Endothelial cell of hepatic sinusoid (primary cell): ENCODE measurements around the gene SHC4.

Experiments used
- in situ Hi-C: cut with HindIII; loops from 2 replicates; pipeline ENCODE4 v1.10.0; 2017; ENCODE audit warnings: low sequenced_read_pairs

The SHC4 gene

GRCh38 chr15:48802257-48802656 lies 161.5 kb downstream of the SHC4 start:
- in situ Hi-C loops = no loop called here

GRCh38 chr15:48800811-48801455 lies 162.8 kb downstream of the SHC4 start:
- in situ Hi-C loops = no loop called here

GRCh38 chr15:48800245-48800644 lies 163.5 kb downstream of the SHC4 start:
- in situ Hi-C loops = no loop called here

- in situ Hi-C loops = no loop called here
These were observed 165.4 kb downstream of the SHC4 start for GRCh38 chr15:48798319-48798718.

GRCh38 chr15:48796930-48797329 lies 166.8 kb downstream of the SHC4 start:
- in situ Hi-C loops = no loop called here

GRCh38 chr15:48796521-48796920 lies 167.2 kb downstream of the SHC4 start:
- in situ Hi-C loops = no loop called here

GRCh38 chr15:48795901-48796300 lies 167.8 kb downstream of the SHC4 start:
- in situ Hi-C loops = no loop called here

GRCh38 chr15:48794697-48795134 lies 169.0 kb downstream of the SHC4 start:
- in situ Hi-C loops = loop anchor here (5.0 kb wide), 1 partner anchor 82 kb away; no protein-coding TSS in a partner anchor

- in situ Hi-C loops = loop anchor here (5.0 kb wide), 1 partner anchor 80 kb away; no protein-coding TSS in a partner anchor
These were observed 171.3 kb downstream of the SHC4 start for GRCh38 chr15:48792408-48792807.

GRCh38 chr15:48790466-48791115 lies 173.1 kb downstream of the SHC4 start:
- in situ Hi-C loops = loop anchor here (5.0 kb wide), 1 partner anchor 78 kb away; no protein-coding TSS in a partner anchor

GRCh38 chr15:48785712-48786111 lies 178.0 kb downstream of the SHC4 start:
- in situ Hi-C loops = no loop called here

GRCh38 chr15:48785195-48785594 lies 178.5 kb downstream of the SHC4 start:
- in situ Hi-C loops = no loop called here

- in situ Hi-C loops = no loop called here
These were observed 179.0 kb downstream of the SHC4 start for GRCh38 chr15:48784756-48785155.

- in situ Hi-C loops = no loop called here
These were observed 180.8 kb downstream of the SHC4 start for GRCh38 chr15:48782911-48783310.

- in situ Hi-C loops = no loop called here
These were observed 182.1 kb downstream of the SHC4 start for GRCh38 chr15:48781481-48782081.

GRCh38 chr15:48781017-48781416 lies 182.7 kb downstream of the SHC4 start:
- in situ Hi-C loops = no loop called here

GRCh38 chr15:48778331-48778730 lies 185.4 kb downstream of the SHC4 start:
- in situ Hi-C loops = no loop called here

GRCh38 chr15:48777645-48778330 lies 185.9 kb downstream of the SHC4 start:
- in situ Hi-C loops = no loop called here

GRCh38 chr15:48775546-48775945 lies 188.2 kb downstream of the SHC4 start:
- in situ Hi-C loops = no loop called here

- in situ Hi-C loops = loop anchor here (5.0 kb wide), 1 partner anchor 47 kb away; no protein-coding TSS in a partner anchor
These were observed 189.2 kb downstream of the SHC4 start for GRCh38 chr15:48774484-48774883.
